Endothelial cell of umbilical vein (primary cell): ENCODE results near the gene RPL38. TPM values are rescaled to one million over a fixed set of nuclear protein-coding genes. Genes with fewer than 3 reads are reported as not detected.

Experiments used
- BruUV-seq: library from RNA; stranded (reverse); fragments of 400-500 nt; replicated peaks from 2 replicates; lab custom pipeline; 2021; lab: Mats Ljungman, UMichigan
- CTCF ChIA-PET: fragments of 300-600, 350-600 bp; sonication (Branson Sonifier 250); formaldehyde crosslinking; loops from one replicate; lab custom pipeline; 2021; ENCODE audit warnings: antibody characterized with exemption, inconsistent platforms; lab: Charles Lee
- POLR2A ChIA-PET: fragments of 300-600, 350-600 bp; sonication (Branson Sonifier 250); formaldehyde crosslinking; loops from one replicate; lab custom pipeline; 2021; ENCODE audit warnings: antibody characterized with exemption, inconsistent platforms; lab: Charles Lee
- DNase-seq: peaks from one replicate; pipeline ENCODE4 v3.0.0-alpha.2; 2011; ENCODE audit warnings: low read depth, low spot score
- FAIRE-seq: peaks from 2 replicates; lab custom pipeline; 2011; peaks lifted over from hg19 to GRCh38; lab: Jason Lieb, UNC
- H2AFZ ChIP-seq: 2 replicates; pipeline ENCODE4 v1.6.0; 2012; ENCODE audit warnings: low read depth, low read length, control low read depth, inconsistent platforms
- H3K27ac ChIP-seq: 2 replicates; pipeline ENCODE4 v1.5.1; 2011; ENCODE audit warnings: low read depth, mild to moderate bottlenecking, control low read depth, low read length, moderate library complexity; ENCODE audit not compliant: insufficient read depth
- H3K27me3 ChIP-seq, 2 experiments: 2 replicates each; pipeline versions ENCODE4 v1.6.0 to v1.6.1; 2011; ENCODE audit warnings: low read length in 2 of 2, mixed read lengths in 1 of 2; ENCODE audit not compliant: control insufficient read depth in 2 of 2, insufficient read depth in 2 of 2
- H3K36me3 ChIP-seq, 2 experiments: 2 replicates in 1 of 2; 3 replicates in 1 of 2; pipeline ENCODE4 v1.5.1; 2011; ENCODE audit warnings: low read length in 2 of 2, mild to moderate bottlenecking in 1 of 2, moderate library complexity in 1 of 2; ENCODE audit not compliant: control insufficient read depth in 2 of 2, insufficient read depth in 2 of 2; ENCODE audit errors: extremely low read depth in 1 of 2
- H3K4me1 ChIP-seq: 3 replicates; pipeline ENCODE4 v1.5.1; 2011; ENCODE audit warnings: mild to moderate bottlenecking, low read length; ENCODE audit not compliant: control insufficient read depth, insufficient read depth; ENCODE audit errors: extremely low read depth
- H3K4me2 ChIP-seq: 2 replicates; pipeline ENCODE4 v1.6.1; 2011; ENCODE audit warnings: low read length, control low read depth, mixed read lengths; ENCODE audit not compliant: insufficient read depth
- H3K4me3 ChIP-seq, 3 experiments: fragments of 200-600 bp in 1 of 3; sonication (generic), shearing (Covaris generic) in 1 of 3; replicated peaks in 1 of 3; 2 replicates each; pipeline ENCODE4 v1.5.1; 2011 to 2016; ENCODE audit warnings: control low read depth in 3 of 3, low read length in 3 of 3, mild to moderate bottlenecking in 2 of 3, inconsistent platforms in 1 of 3, low read depth in 1 of 3, moderate library complexity in 1 of 3; ENCODE audit not compliant: insufficient read depth in 1 of 3
- H3K79me2 ChIP-seq: 2 replicates; pipeline ENCODE4 v1.6.0; 2012; ENCODE audit warnings: low read length, inconsistent platforms; ENCODE audit not compliant: control insufficient read depth, insufficient read depth
- H3K9ac ChIP-seq: replicated peaks from 2 replicates; pipeline ENCODE3; 2011; ENCODE audit warnings: low read length, control low read depth; ENCODE audit not compliant: insufficient read depth; ENCODE audit errors: extremely low read depth
- H3K9me1 ChIP-seq: replicated peaks from 3 replicates; pipeline ENCODE4 v1.6.0; 2011; ENCODE audit warnings: mild to moderate bottlenecking, low read length; ENCODE audit not compliant: control insufficient read depth, insufficient read depth; ENCODE audit errors: extremely low read depth
- H3K9me3 ChIP-seq: replicated peaks from 2 replicates; pipeline ENCODE4 v1.5.1; 2012; ENCODE audit warnings: low read length, inconsistent platforms; ENCODE audit not compliant: control insufficient read depth, insufficient read depth
- H4K20me1 ChIP-seq: replicated peaks from 2 replicates; pipeline ENCODE3; 2011; ENCODE audit warnings: mild to moderate bottlenecking, low read length; ENCODE audit not compliant: control insufficient read depth, insufficient read depth; ENCODE audit errors: extremely low read depth
- CTCF ChIP-seq, 2 donors: IDR thresholded peaks; 1 replicate in 1 of 2; 2 replicates in 1 of 2; pipeline ENCODE4 v1.5.1; 2011; ENCODE audit warnings: low read length in 2 of 2, mild to moderate bottlenecking in 2 of 2, moderate library complexity in 2 of 2, control low read depth in 1 of 2, inconsistent platforms in 1 of 2, low read depth in 1 of 2; ENCODE audit not compliant: insufficient read depth in 1 of 2; ENCODE audit errors: extremely low read depth in 1 of 2
- EZH2 ChIP-seq: IDR thresholded peaks from 2 replicates; pipeline ENCODE4 v1.6.1; 2012; ENCODE audit warnings: borderline replicate concordance, low read depth, mild to moderate bottlenecking, moderate library complexity, low read length, inconsistent platforms; ENCODE audit not compliant: severe bottlenecking
- FOS ChIP-seq: IDR thresholded peaks from 2 replicates; pipeline ENCODE4 v1.6.1; 2011; ENCODE audit warnings: mild to moderate bottlenecking, low read length, moderate library complexity, borderline replicate concordance; ENCODE audit not compliant: insufficient read depth
- GATA2 ChIP-seq: IDR thresholded peaks from 2 replicates; pipeline ENCODE4 v1.7.0; 2011; ENCODE audit warnings: low read depth, mild to moderate bottlenecking, moderate library complexity, mixed read lengths, low read length; ENCODE audit not compliant: insufficient read length, insufficient read depth
- JUN ChIP-seq: IDR thresholded peaks from 2 replicates; pipeline ENCODE4 v1.6.1; 2011; ENCODE audit warnings: borderline replicate concordance, low read depth; ENCODE audit not compliant: insufficient read length, insufficient read depth
- MAX ChIP-seq: IDR thresholded peaks from 2 replicates; pipeline ENCODE4 v1.6.1; 2011; ENCODE audit not compliant: insufficient read depth, insufficient read length
- MYC ChIP-seq: IDR thresholded peaks from one replicate; pipeline ENCODE4 v1.6.1; 2011; ENCODE audit warnings: mild to moderate bottlenecking, low read depth, low read length
- POLR2A ChIP-seq: IDR thresholded peaks from 2 replicates; pipeline ENCODE4 v1.6.1; 2012; ENCODE audit warnings: low read depth, mild to moderate bottlenecking, control low read depth, low read length
- POLR2AphosphoS5 ChIP-seq: IDR thresholded peaks from 2 replicates; pipeline ENCODE4 v1.6.1; 2012; ENCODE audit warnings: low read depth, mild to moderate bottlenecking, control low read depth, low read length, moderate library complexity; ENCODE audit not compliant: insufficient read depth
- dilution Hi-C: fragments of 300-500 bp; cut with MboI; formaldehyde crosslinking; loops from one replicate; pipeline ENCODE4 v1.15.0; 2019; ENCODE audit warnings: low sequenced_read_pairs; ENCODE audit not compliant: extremely low pct_ligation_motif_present
- intact Hi-C: fragments of 100-400 bp; cut with micrococcal nuclease; formaldehyde crosslinking; loops from one replicate; pipeline ENCODE4 v1.10.0; 2022
- polyA plus RNA-seq, 4 experiments: library from polyadenylated mRNA; depleted of rRNA in 3 of 4; stranded (reverse) in 3 of 4; unstranded in 1 of 4; fragments of >200 nt; gene quantifications; 2 replicates each; pipeline versions ENCODE4 v1.2.1 to v1.2.3, GENCODE V29; 2011 to 2012; ENCODE audit warnings: missing spikeins in 1 of 4
- total RNA-seq: library from RNA; stranded (reverse); gene quantifications from 2 replicates; pipeline ENCODE4 v1.2.3, GENCODE V29; 2021

The RPL38 gene
- total and polyA plus RNA-seq, 2 donors (not counting 3 experiments of a cell fraction or from before 2014, with no cell fraction given), result 256 to 1,006 TPM

GRCh38 chr17:74235040-74235581, 31.6 kb downstream of the RPL38 start:
- Histone ChIP-seq H4K20me1 (no peaks in the 10 kb centered on the region), H3K27me3 (no peaks in the 10 kb centered on the region), H3K4me3 (no peak overlapping the region), H3K27ac (no peak overlapping the region), H3K36me3 (no peaks in the 10 kb centered on the region), H3K4me2 (no peak overlapping the region), H3K9ac (no peak overlapping the region), H3K79me2 (no peaks in the 10 kb centered on the region), H2AFZ (no peak overlapping the region), H3K9me1 (no peaks in the 10 kb centered on the region), H3K4me1 (no peaks in the 10 kb centered on the region), H3K9me3 (no peaks in the 10 kb centered on the region)
- no peak for TF ChIP-seq FOS
- TF ChIP-seq MAX, result no peak
- no peak for TF ChIP-seq POLR2AphosphoS5
- TF ChIP-seq CTCF (IDR thresholded peaks at IDR 0.05; ENCODE audit: extremely low read depth in 1 of 2, insufficient read depth in 1 of 2, low read depth in 1 of 2, low read length in 2 of 2), result no peak
- no peak for TF ChIP-seq JUN
- no peak for TF ChIP-seq MYC
- TF ChIP-seq GATA2, result no peak
- no peak for TF ChIP-seq EZH2
- no peak for TF ChIP-seq POLR2A
- ChIA-PET POLR2A (no interaction called here), CTCF (no interaction called here)
- dilution Hi-C loops (no loop called here), intact Hi-C loops (no loop called here)
- no peak for FAIRE-seq
- no peak for DNase-seq
- no TSS peak for BruUV-seq
